H9 (cell line): Measurements from ENCODE around the gene IGFALS. TPM values are rescaled to one million over a fixed set of nuclear protein-coding genes. Genes with fewer than 3 reads are reported as not detected.

Experiments
- DNase-seq: peaks from one replicate; pipeline ENCODE4 v3.0.0-alpha.2; 2017
- H2AFZ ChIP-seq: one replicate; pipeline ENCODE4 v1.6.1; 2013; ENCODE audit warnings: mild to moderate bottlenecking, low read length, control low read depth, moderate library complexity
- H2AK5ac ChIP-seq: 2 replicates; pipeline ENCODE4 v1.6.1; 2013; ENCODE audit warnings: low read length, control low read depth, mixed read lengths; ENCODE audit not compliant: insufficient read length
- H2BK120ac ChIP-seq: one replicate; pipeline ENCODE4 v1.6.1; 2013; ENCODE audit warnings: low read depth, mild to moderate bottlenecking, low read length, control low read depth, inconsistent platforms; ENCODE audit not compliant: poor library complexity, severe bottlenecking
- H2BK12ac ChIP-seq: 2 replicates; pipeline ENCODE4 v1.6.1; 2013; ENCODE audit warnings: low read length, control low read depth, mixed read lengths, low read depth; ENCODE audit not compliant: insufficient read length
- H2BK15ac ChIP-seq: 2 replicates; pipeline ENCODE4 v1.6.1; 2013; ENCODE audit warnings: low read depth, low read length, control low read depth
- H2BK20ac ChIP-seq: one replicate; pipeline ENCODE4 v1.6.1; 2013; ENCODE audit warnings: low read depth, mild to moderate bottlenecking, low read length, control low read depth, inconsistent platforms; ENCODE audit not compliant: poor library complexity, severe bottlenecking
- H2BK5ac ChIP-seq: 2 replicates; pipeline ENCODE4 v1.6.1; 2013; ENCODE audit warnings: low read length, control low read depth, mixed read lengths; ENCODE audit not compliant: insufficient read length
- H3K14ac ChIP-seq: 2 replicates; pipeline ENCODE4 v1.6.1; 2013; ENCODE audit warnings: low read length, control low read depth; ENCODE audit not compliant: insufficient read depth
- H3K18ac ChIP-seq: 2 replicates; pipeline ENCODE4 v1.6.1; 2013; ENCODE audit warnings: low read depth, mild to moderate bottlenecking, mixed read lengths, low read length, control low read depth; ENCODE audit not compliant: insufficient read length
- H3K23ac ChIP-seq: 2 replicates; pipeline ENCODE4 v1.6.1; 2013; ENCODE audit warnings: low read length, control low read depth, mixed read lengths, low read depth; ENCODE audit not compliant: insufficient read length
- H3K23me2 ChIP-seq: 2 replicates; pipeline ENCODE4 v1.6.1; 2013; ENCODE audit warnings: low read depth, mild to moderate bottlenecking, mixed read lengths, low read length, control low read depth; ENCODE audit not compliant: insufficient read length, poor library complexity, severe bottlenecking
- H3K27ac ChIP-seq: 2 replicates; pipeline ENCODE4 v1.5.1; 2013; ENCODE audit warnings: low read length, control low read depth, mixed read lengths, low read depth; ENCODE audit not compliant: insufficient read length
- H3K27me3 ChIP-seq: 2 replicates; pipeline ENCODE4 v1.6.1; 2013; ENCODE audit warnings: low read length, control low read depth, inconsistent platforms; ENCODE audit not compliant: insufficient read depth
- H3K4ac ChIP-seq: 2 replicates; pipeline ENCODE4 v1.6.1; 2013; ENCODE audit warnings: low read depth, mild to moderate bottlenecking, control low read depth, inconsistent platforms, low read length, moderate library complexity
- H3K4me1 ChIP-seq: 2 replicates; pipeline ENCODE4 v1.6.1; 2013; ENCODE audit warnings: low read length, control low read depth, inconsistent platforms; ENCODE audit not compliant: insufficient read depth
- H3K4me2 ChIP-seq: 2 replicates; pipeline ENCODE4 v1.6.1; 2013; ENCODE audit warnings: low read length, control low read depth, mixed read lengths; ENCODE audit not compliant: insufficient read length, insufficient read depth
- H3K56ac ChIP-seq: 2 replicates; pipeline ENCODE4 v1.6.1; 2013; ENCODE audit warnings: low read depth, mild to moderate bottlenecking, mixed read lengths, low read length, control low read depth; ENCODE audit not compliant: insufficient read length
- H3K79me1 ChIP-seq: 2 replicates; pipeline ENCODE4 v1.6.1; 2013; ENCODE audit warnings: low read depth, mild to moderate bottlenecking, moderate library complexity, low read length, control low read depth, inconsistent platforms; ENCODE audit not compliant: insufficient read depth, poor library complexity, severe bottlenecking
- H3K79me2 ChIP-seq: 2 replicates; pipeline ENCODE4 v1.6.1; 2013; ENCODE audit warnings: low read length, control low read depth, inconsistent platforms; ENCODE audit not compliant: insufficient read depth
- H3K9ac ChIP-seq: 2 replicates; pipeline ENCODE4 v1.6.1; 2013; ENCODE audit warnings: low read length, control low read depth, mixed read lengths; ENCODE audit not compliant: insufficient read length; ENCODE audit errors: extremely low read depth
- H3K9me3 ChIP-seq: one replicate; pipeline ENCODE4 v1.6.1; 2013; ENCODE audit warnings: low read depth, low read length, inconsistent platforms; ENCODE audit not compliant: control insufficient read depth
- H3T11ph ChIP-seq: one replicate; pipeline ENCODE4 v1.6.1; 2013; ENCODE audit warnings: mild to moderate bottlenecking, low read length, control low read depth, inconsistent platforms
- H4K20me1 ChIP-seq: one replicate; pipeline ENCODE4 v1.6.1; 2013; ENCODE audit not compliant: control insufficient read depth, insufficient read length, insufficient read depth
- H4K5ac ChIP-seq: 2 replicates; pipeline ENCODE4 v1.6.1; 2013; ENCODE audit warnings: low read depth, mild to moderate bottlenecking, mixed read lengths, low read length, control low read depth; ENCODE audit not compliant: insufficient read length
- H4K8ac ChIP-seq: replicated peaks from 2 replicates; pipeline ENCODE4 v1.6.1; 2013; ENCODE audit warnings: low read length, control low read depth, mixed read lengths, low read depth; ENCODE audit not compliant: insufficient read length
- H4K91ac ChIP-seq: 2 replicates; pipeline ENCODE4 v1.6.1; 2013; ENCODE audit warnings: low read depth, mild to moderate bottlenecking, moderate library complexity, mixed read lengths, low read length, control low read depth; ENCODE audit not compliant: insufficient read length
- H3K27ac Mint-ChIP-seq, 3 experiments: 2 replicates in 2 of 3; 3 replicates in 1 of 3; pipeline ENCODE4 v1.8.0; 2020 to 2021; ENCODE audit warnings: mixed read lengths in 3 of 3, mild to moderate bottlenecking in 1 of 3, moderate library complexity in 1 of 3
- H3K27me3 Mint-ChIP-seq: 2 replicates; pipeline ENCODE4 v1.8.0; 2021; ENCODE audit warnings: low read depth, mild to moderate bottlenecking, moderate library complexity, mixed read lengths
- H3K36me3 Mint-ChIP-seq, 3 experiments: 2 replicates in 2 of 3; 3 replicates in 1 of 3; pipeline ENCODE4 v1.8.0; 2020 to 2021; ENCODE audit warnings: low read depth in 3 of 3, mixed read lengths in 3 of 3; ENCODE audit not compliant: insufficient read depth in 1 of 3
- H3K4me1 Mint-ChIP-seq, 2 experiments: 2 replicates each; pipeline ENCODE4 v1.8.0; 2020; ENCODE audit warnings: mixed read lengths in 2 of 2
- H3K4me3 Mint-ChIP-seq, 2 experiments: 2 replicates in 1 of 2; 3 replicates in 1 of 2; pipeline ENCODE4 v1.8.0; 2020 to 2021; ENCODE audit warnings: mild to moderate bottlenecking in 2 of 2, mixed read lengths in 2 of 2, moderate library complexity in 1 of 2
- H3K9me3 Mint-ChIP-seq, 2 experiments: 2 replicates in 1 of 2; 3 replicates in 1 of 2; pipeline ENCODE4 v1.8.0; 2020; ENCODE audit warnings: mild to moderate bottlenecking in 2 of 2, mixed read lengths in 2 of 2, moderate library complexity in 1 of 2
- CTCF ChIP-seq: fragments of 200-600 bp; sonication (generic); conservative IDR thresholded peaks from 3 replicates; pipeline ENCODE4 v1.8.0; 2021; ENCODE audit warnings: antibody characterized with exemption, mild to moderate bottlenecking
- whole genome bisulfite sequencing: extraction: QIAGEN DNeasy Blood & Tissue Kit; methylation state at CpG from one replicate; pipeline ENCODE4 v1.1.7; 2013; ENCODE audit warnings: missing lambda C conversion rate, low lambda C conversion rate, mixed read lengths; ENCODE audit not compliant: insufficient read length; ENCODE audit errors: extremely low coverage; 5-methylcytosine and 5-hydroxymethylcytosine counted together
- total RNA-seq: library from RNA; stranded (reverse); gene quantifications from 2 replicates; pipeline ENCODE4 v1.2.1, GENCODE V29; 2021

IGFALS gene
- total RNA-seq, 1 experiment from 2014 or later = not detected

GRCh38 chr16:1791943-1792812, 1.3 kb downstream of the IGFALS start:
- DNase-seq = no peak
- Histone ChIP-seq H3T11ph (no peak overlapping the region), H2AFZ (no peak overlapping the region), H3K4me1 (no peaks in the 10 kb centered on the region), H2BK5ac (no peak overlapping the region), H3K9me3 (no peaks in the 10 kb centered on the region), H3K4me2 (no peak overlapping the region), H3K18ac (no peak overlapping the region), H3K56ac (no peak overlapping the region), H2BK15ac (no peak overlapping the region), H2BK120ac (no peak overlapping the region), H4K5ac (no peak overlapping the region), H3K9ac (no peak overlapping the region), H2BK12ac (no peak overlapping the region), H3K14ac (no peak overlapping the region; the same call in 1 of the 2 replicates), H4K91ac (no peak overlapping the region), H3K23me2 (no peaks in the 10 kb centered on the region), H3K23ac (no peak overlapping the region), H2AK5ac (no peak overlapping the region), H3K27me3 (no peaks in the 10 kb centered on the region), H3K4ac (no peak overlapping the region), H3K27ac (no peak overlapping the region), H2BK20ac (no peak overlapping the region), H3K79me2 (no peaks in the 10 kb centered on the region), H4K8ac (no peak overlapping the region), H4K20me1 (no peaks in the 10 kb centered on the region), H3K79me1 (no peaks in the 10 kb centered on the region)
- H3K4me1 Mint-ChIP-seq = no peaks in the 10 kb centered on the region
- H3K36me3 Mint-ChIP-seq = peaks cover 9 to 12% (median 9%) of the 10 kb centered on the region in 3 experiments
- H3K9me3 Mint-ChIP-seq = peaks cover 5 to 9% of the 10 kb centered on the region in 2 experiments
- no peak for TF ChIP-seq CTCF
- H3K27ac Mint-ChIP-seq = no peak overlapping the region
- no CpG with 5 or more reads among the region's 59 CpGs for WGBS
- no peak overlapping the region for H3K4me3 Mint-ChIP-seq
- no peaks in the 10 kb centered on the region for H3K27me3 Mint-ChIP-seq
